HG03095 (cell line): ENCODE measurements around the gene ZBED1.
"Not testable (repeated sequence)": the region's sequence is repeated elsewhere in the genome, so short reads cannot be mapped to it uniquely, and the experiment has no call there.

Experiments
- ATAC-seq: cut with Tn5 transposase; IDR thresholded peaks from one replicate; pipeline ENCODE4 v1.9.1; 2021; ENCODE audit warnings: moderate library complexity; ENCODE audit not compliant: unreplicated experiment

The ZBED1 gene

GRCh38 chrX:2498781-2499302 is 1.9 kb downstream of the ZBED1 start:
- ATAC-seq = no peak

DNA sequence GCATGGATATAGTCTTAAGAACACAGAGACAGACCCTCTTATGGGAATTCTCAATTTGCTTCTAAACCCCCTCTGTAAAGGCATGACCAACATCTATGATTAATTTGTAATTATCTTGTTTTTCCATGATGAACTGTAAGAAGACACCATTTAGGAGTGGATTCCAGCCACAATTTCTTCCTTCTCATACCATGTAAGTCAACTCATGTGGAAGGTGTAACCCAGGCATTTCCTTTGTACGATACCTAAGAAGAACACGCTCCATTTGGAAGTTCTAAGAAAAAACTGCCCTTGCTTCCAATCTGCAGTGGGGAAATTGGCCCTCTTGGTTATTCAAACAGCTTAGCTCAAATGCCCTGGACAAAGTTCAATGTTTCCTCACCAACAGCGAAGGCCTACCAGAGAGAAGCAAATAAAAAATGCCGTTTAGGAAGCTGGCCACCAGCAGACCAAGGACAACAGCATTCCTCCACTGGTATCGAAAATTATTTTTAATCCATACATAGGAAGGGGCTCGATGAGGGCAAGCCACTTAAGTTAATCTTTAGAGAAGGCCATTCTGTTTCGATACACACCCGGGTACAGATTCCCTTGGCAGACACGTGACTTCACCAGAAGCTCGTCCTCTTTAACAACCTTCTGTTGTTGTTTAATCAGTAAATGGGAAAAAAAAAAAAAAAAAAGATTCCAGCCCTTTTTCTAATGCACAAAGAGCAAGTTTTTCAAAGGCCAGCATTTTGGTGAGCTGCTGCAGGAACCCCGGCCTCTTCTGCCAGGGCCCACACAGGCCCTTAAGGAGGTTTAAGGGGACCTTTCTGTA is 2.6 kb downstream of the ZBED1 start:
- no peak for ATAC-seq

DNA sequence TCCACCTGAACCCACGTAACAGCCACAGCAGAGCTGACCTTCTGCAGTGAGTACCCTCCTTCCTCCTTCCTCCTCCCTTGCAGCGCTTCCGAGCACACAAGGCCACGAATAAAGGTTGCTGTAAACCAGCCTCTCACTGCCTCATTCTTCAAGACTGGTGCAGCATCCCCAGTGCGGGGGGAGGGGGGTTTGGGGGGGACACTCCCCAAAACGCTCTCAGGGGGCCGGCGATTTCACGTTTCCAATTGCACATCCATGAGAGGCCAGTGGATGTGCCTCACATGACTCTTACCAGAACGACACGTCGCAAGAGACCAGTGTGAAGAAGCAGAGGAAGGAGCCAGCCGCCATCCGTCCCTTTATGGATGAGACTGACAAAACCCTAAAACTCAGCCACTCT is 5.2 kb downstream of the ZBED1 start:
- no peak for ATAC-seq

DNA sequence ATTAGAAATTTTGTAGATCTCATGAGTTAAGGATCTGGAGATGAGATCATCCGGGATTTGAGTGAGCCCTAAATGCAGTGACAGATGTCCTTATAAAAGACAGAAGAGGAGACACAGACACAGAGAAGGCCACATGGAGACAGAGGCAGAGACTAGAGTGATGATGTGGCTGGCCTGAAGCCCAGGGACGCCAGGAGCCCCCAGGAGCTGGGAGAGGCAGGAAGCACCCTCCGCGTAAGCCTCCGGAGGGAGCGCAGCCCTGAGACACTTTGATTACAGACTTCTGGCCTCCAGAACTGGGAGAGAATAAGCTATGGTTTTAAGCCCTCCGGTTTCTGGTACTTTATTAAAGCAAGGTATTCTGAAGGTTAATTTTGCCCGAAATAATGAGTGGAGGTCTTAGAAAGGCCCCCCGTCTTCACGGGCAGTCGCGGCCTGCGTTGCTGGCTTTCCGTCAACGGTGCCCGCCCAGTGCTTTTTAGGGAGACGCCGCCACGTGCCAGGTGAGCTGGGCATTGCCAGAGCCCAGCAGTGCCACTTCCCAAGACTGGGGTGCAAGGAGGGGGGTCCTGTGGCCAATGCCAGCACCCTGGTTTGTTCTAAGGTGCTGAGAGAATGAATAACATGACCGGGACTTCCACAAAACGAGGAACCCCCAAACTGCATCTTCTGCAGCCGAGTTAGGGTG is 8.1 kb downstream of the ZBED1 start:
- ATAC-seq = no peak

DNA sequence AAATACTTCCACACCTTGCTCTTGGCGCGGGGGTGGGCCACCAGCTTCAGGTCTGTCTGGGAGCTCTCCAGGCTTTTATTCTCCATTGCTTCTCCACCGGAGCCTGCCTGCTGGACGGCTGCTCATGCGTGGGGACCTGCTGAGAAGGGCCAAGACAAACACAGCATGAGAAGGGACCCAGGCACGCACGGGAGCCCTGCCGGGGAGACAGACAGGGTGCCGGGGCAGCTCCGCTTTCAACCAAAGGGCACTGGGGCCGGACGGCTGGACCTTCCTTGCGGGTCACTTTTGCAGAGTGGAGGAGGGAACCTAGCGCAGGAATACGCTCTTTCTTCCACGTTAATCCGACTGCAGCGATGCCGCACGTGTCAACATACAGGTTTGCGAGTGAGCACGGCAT is 10.1 kb downstream of the ZBED1 start:
- ATAC-seq = no peak

- ATAC-seq = no peak
Observed at GRCh38 chrX:2489446-2490445, 11.0 kb downstream of the ZBED1 start.

DNA sequence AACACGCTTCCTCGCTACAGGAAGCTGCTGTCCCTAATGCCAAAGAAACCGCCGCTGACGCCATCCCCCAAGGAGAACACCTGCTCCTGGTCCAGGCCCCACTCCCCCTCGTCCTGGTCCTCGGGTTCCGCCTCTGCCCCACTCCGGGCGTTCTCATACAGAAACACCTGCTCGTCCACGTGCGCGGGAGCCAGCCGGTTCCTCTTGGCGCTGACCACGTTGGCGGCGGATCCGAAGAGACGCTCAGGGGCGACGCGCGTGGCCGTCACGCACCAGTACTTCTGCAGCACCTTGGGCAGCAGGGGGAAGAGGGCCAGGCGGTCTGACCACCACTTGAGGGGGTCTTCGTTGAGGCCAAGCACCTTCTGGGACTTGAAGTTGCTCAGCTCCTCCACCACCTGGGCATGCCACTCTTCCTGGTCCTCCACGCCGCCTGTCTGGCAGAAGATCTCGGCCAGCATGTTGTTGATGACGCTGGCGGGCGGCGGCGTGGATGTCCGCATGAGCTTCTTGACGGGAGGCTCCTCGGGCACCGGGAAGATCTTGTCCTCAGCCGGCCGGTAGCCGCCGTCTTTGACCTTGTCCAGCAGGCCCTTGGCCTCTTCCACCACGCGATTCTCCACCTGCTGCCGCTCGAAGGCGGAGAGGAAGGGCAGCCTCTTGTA is 12.0 kb downstream of the ZBED1 start:
- ATAC-seq = no peak

GRCh38 chrX:2487366-2487765 is 13.4 kb downstream of the ZBED1 start:
- no peak for ATAC-seq

- no peak for ATAC-seq
Observed at GRCh38 chrX:2486476-2487133, 14.2 kb downstream of the ZBED1 start.

GRCh38 chrX:2485789-2486345 is 14.9 kb downstream of the ZBED1 start:
- ATAC-seq = no peak

DNA sequence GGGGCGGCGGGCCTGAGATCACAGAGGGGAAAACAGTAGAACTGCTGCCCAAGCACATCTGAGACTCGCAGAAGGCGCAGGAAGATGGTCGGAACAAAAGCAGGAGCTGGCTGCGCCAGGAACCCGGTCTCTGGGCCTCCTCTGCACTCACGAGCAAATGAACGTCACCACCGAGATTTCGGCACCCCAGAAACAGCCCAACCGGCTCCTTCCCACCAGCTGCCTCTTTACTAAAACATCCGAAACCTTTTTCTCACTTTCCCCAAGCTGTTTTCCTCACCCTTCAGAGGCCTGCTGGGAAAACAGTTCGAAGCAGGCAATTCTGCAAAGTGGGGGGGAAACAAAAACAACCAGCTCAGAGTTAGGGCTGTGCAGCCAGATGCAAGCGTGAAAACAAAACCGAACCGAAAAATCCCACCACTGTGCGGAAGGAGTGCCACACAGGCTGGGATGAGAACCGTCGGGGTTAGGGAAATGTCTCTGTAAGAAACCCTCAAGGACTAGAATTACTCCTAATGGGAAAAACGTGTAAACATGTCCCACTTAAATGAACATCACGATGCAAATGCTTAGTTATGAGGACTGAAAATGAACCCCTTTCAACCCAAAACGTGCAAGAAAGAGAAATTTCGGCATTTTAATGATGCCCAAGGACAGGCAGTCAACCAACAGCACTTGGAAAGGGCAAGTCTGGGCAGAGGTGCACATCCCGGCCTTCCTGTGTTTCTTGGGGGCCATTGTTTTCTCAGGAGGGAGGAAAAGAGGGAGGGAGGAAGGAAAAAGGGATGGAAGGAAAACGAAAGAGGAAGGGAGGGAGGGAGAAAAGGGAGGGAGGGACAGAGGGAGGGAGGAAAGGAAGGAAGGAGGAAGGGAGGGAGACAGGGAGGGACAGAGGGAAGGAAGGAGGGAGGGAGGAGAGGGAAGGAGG is 15.8 kb downstream of the ZBED1 start:
- ATAC-seq = no peak

DNA sequence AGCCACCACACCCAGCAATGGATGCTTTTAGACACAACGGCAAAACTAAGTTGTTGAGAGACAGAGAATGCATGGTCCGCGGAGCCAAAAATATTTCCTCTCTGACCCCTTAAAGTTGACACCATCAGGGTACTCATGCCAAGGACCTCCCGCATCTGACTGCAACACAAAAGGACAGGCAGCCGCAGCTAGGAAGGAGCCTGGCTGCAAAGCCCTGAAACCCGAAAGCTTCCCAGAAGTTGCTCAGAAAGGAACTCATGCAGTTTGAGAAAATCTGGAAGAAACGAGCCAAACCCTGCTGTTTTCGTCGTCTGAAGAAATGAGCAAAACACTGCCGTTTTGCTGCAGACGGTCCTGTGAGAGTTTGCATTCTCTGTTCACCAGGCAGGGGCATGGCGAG is 16.5 kb downstream of the ZBED1 start:
- no peak for ATAC-seq

GRCh38 chrX:2483398-2484060 is 17.2 kb downstream of the ZBED1 start:
- no peak for ATAC-seq

DNA sequence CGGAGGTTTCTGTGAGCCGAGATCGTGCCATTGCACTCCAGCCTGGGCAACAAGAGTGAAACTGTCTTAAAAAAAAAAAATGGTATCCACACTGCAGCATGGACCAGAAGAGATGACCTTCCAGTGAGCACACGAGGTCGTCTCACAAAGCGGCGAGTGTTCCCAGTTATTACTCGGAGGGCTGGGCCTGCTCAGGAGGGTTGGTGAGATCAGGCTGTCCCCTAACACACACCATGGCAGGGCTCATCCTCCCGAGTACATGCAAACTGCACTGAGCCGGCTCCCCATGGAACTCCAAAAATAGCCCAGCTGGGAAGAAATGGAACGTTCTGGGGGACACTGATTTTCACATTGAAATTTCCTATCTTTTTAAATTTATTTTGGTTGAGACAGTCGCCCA is 19.2 kb downstream of the ZBED1 start:
- not testable (repeated sequence) for ATAC-seq

DNA sequence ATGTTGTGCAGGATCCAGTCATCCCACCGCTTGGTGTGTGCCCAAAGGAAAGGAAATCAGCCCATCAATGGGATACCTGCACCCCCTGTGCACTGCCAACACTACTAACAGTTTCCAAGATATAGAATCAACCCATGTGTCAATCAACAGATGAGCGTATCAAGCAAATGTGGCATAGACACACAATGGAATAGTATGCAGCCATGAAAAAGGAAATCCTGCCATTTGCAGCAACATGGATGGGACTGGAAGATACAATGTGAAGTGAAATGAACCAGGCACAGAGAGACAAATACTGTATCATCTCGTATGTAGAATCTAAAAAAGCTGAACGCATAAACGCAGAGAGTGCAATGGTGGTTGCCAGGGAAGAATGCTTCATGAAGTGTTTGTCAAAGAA is 20.8 kb downstream of the ZBED1 start:
- ATAC-seq = not testable (repeated sequence)

- ATAC-seq = no peak
Observed at GRCh38 chrX:2479420-2479780, 21.4 kb downstream of the ZBED1 start.

GRCh38 chrX:2478546-2479419 is 22.0 kb downstream of the ZBED1 start:
- ATAC-seq = no peak
